ENCODE data around the gene MTX3. TPM values are rescaled to one million over a fixed set of nuclear protein-coding genes. Genes with fewer than 3 reads are reported as not detected.

Gene MTX3
- polyA plus RNA-seq, 1 of the 3 experiments (the other 2 are of a cell fraction) = 6.8 TPM

- Histone ChIP-seq H3K4me1 (ENCODE audit: control insufficient read depth in 1 of 2, insufficient read depth in 2 of 2, low read depth in 1 of 2, low read length in 1 of 2) (no peaks in the 10 kb centered on the region), H3K27me3 (ENCODE audit: insufficient read depth) (no peaks in the 10 kb centered on the region), H3K4me2 (no peak overlapping the region), H2AFZ (ENCODE audit: low read depth) (no peak overlapping the region), H3K9ac (no peak overlapping the region), H4K20me1 (ENCODE audit: insufficient read depth) (no peaks in the 10 kb centered on the region), H3K4me3 (ENCODE audit: low read depth in 2 of 2, low read length in 1 of 2) (no peak overlapping the region), H3K9me2 (no peaks in the 10 kb centered on the region), H3K9me3 (no peaks in the 10 kb centered on the region), H3K27ac (ENCODE audit: low read depth in 2 of 2, low read length in 1 of 2) (no peak overlapping the region), H3F3A (replicated peaks; ENCODE audit: insufficient read depth) (no peaks in the 10 kb centered on the region), H3K36me3 (replicated peaks in 1 of 2; ENCODE audit: control insufficient read depth in 1 of 2, insufficient read depth in 2 of 2, low read length in 1 of 2) (no peaks in the 10 kb centered on the region), H3K79me2 (ENCODE audit: insufficient read depth) (no peaks in the 10 kb centered on the region)
- CTCF ChIA-PET = no interaction called here
- no peak for DNase-seq
- no peak for TF ChIP-seq CTCF (IDR thresholded peaks at IDR 0.05)
- no peak for TF ChIP-seq USF2 (IDR thresholded peaks at IDR 0.05; ENCODE audit: borderline replicate concordance, low read depth, low read length)
- TF ChIP-seq MEF2A (IDR thresholded peaks at IDR 0.05; ENCODE audit: borderline replicate concordance, low read depth) = no peak
- no peak for TF ChIP-seq MAX (IDR thresholded peaks at IDR 0.05; ENCODE audit: low read depth)
- no peak for TF ChIP-seq RXRA (IDR thresholded peaks at IDR 0.05; ENCODE audit: borderline replicate concordance, low read depth)
- no peak for TF ChIP-seq RAD21 (IDR thresholded peaks at IDR 0.05; ENCODE audit: low read length)
- no peak for TF ChIP-seq JUND (IDR thresholded peaks at IDR 0.05)
- no peak for TF ChIP-seq REST (IDR thresholded peaks at IDR 0.05; ENCODE audit: low read depth, low read length)
- TF ChIP-seq RCOR1 (IDR thresholded peaks at IDR 0.05; ENCODE audit: low read length) = no peak
- no peak for TF ChIP-seq YY1 (IDR thresholded peaks at IDR 0.05; ENCODE audit: low read depth)
- no peak for TF ChIP-seq FOXJ3 (CRISPR knock-in tag; IDR thresholded peaks at IDR 0.05)
- TF ChIP-seq EP300 (IDR thresholded peaks at IDR 0.05; ENCODE audit: borderline replicate concordance in 1 of 2, low read depth in 1 of 2, low read length in 1 of 2) = no peak
- TF ChIP-seq POLR2AphosphoS5 (IDR thresholded peaks at IDR 0.05; ENCODE audit: low read depth, low read length) = no peak
- TF ChIP-seq FOXM1 (IDR thresholded peaks at IDR 0.05; ENCODE audit: low read depth) = no peak
- TF ChIP-seq CHD2 (IDR thresholded peaks at IDR 0.05; ENCODE audit: low read length, partially characterized antibody) = no peak
- TF ChIP-seq NRF1 (IDR thresholded peaks at IDR 0.05; ENCODE audit: low read depth, low read length) = no peak
- TF ChIP-seq ZBTB33 (IDR thresholded peaks at IDR 0.05; ENCODE audit: borderline replicate concordance, low read depth) = no peak
- no peak for TF ChIP-seq IRF3 (IDR thresholded peaks at IDR 0.05; ENCODE audit: low read depth, low read length)
- TF ChIP-seq USF1 (IDR thresholded peaks at IDR 0.05; ENCODE audit: borderline replicate concordance, low read depth) = no peak
- TF ChIP-seq GATA2 (CRISPR knock-in tag; IDR thresholded peaks at IDR 0.05) = no peak
- 93% methylated on average over 1 of the region's 1 CpG for WGBS (ENCODE audit: low lambda C conversion rate)
- POLR2A ChIA-PET = no interaction called here
Measured at GRCh38 chr5:79999722-80000121, 8.7 kb upstream of the MTX3 start.

Measured in SK-N-SH (cell line).